DOHH2 (cell line): ENCODE data around the gene TMEM9B.

ENCODE experiments used
- H3F3A ChIP-seq: fragments of 200-600 bp; sonication (generic), shearing (Covaris generic); 2 replicates; pipeline ENCODE4 v1.6.0; 2016; ENCODE audit warnings: antibody characterized with exemption, mild to moderate bottlenecking; ENCODE audit not compliant: control insufficient read depth, insufficient read depth
- H3K27ac ChIP-seq: fragments of 200-600 bp; sonication (generic); 2 replicates; pipeline ENCODE4 v1.5.1; 2014; ENCODE audit warnings: low read depth, mild to moderate bottlenecking, low read length, moderate library complexity
- H3K27me3 ChIP-seq: fragments of 200-600 bp; sonication (generic); 2 replicates; pipeline ENCODE4 v1.6.1; 2014; ENCODE audit warnings: mild to moderate bottlenecking, low read length, mixed read lengths; ENCODE audit not compliant: control insufficient read depth
- H3K36me3 ChIP-seq: fragments of 200-600 bp; sonication (generic); 2 replicates; pipeline ENCODE4 v1.6.1; 2014; ENCODE audit warnings: mild to moderate bottlenecking, low read length, moderate library complexity, mixed read lengths; ENCODE audit not compliant: control insufficient read depth
- H3K4me1 ChIP-seq: fragments of 200-600 bp; sonication (generic); 2 replicates; pipeline ENCODE4 v1.6.1; 2014; ENCODE audit warnings: mild to moderate bottlenecking, low read length, mixed read lengths; ENCODE audit not compliant: control insufficient read depth
- H3K4me2 ChIP-seq: fragments of 200-600 bp; sonication (generic); 2 replicates; pipeline ENCODE4 v1.6.0; 2014; ENCODE audit warnings: mild to moderate bottlenecking, low read length, moderate library complexity
- H3K4me3 ChIP-seq: fragments of 200-600 bp; sonication (generic); 2 replicates; pipeline ENCODE4 v1.5.1; 2014; ENCODE audit warnings: mild to moderate bottlenecking, low read length, mixed read lengths
- H3K79me2 ChIP-seq: fragments of 200-600 bp; sonication (generic); 2 replicates; pipeline ENCODE4 v1.6.1; 2014; ENCODE audit warnings: mild to moderate bottlenecking, low read length, mixed read lengths; ENCODE audit not compliant: control insufficient read depth
- H3K9me2 ChIP-seq: fragments of 200-600 bp; sonication (generic); replicated peaks from 2 replicates; pipeline ENCODE4 v1.6.1; 2014; ENCODE audit warnings: mild to moderate bottlenecking, low read length, mixed read lengths; ENCODE audit not compliant: control insufficient read depth
- H3K9me3 ChIP-seq: fragments of 200-600 bp; sonication (generic); 2 replicates; pipeline ENCODE4 v1.6.1; 2014; ENCODE audit warnings: antibody characterized with exemption, low read length, mixed read lengths; ENCODE audit not compliant: control insufficient read depth, insufficient read depth
- H4K20me1 ChIP-seq: fragments of 200-600 bp; sonication (generic); 2 replicates; pipeline ENCODE4 v1.6.0; 2014; ENCODE audit warnings: low read depth, mild to moderate bottlenecking, antibody characterized with exemption, low read length, moderate library complexity; ENCODE audit not compliant: control insufficient read depth, insufficient read depth
- EZH2phosphoT487 ChIP-seq: fragments of 200-600 bp; sonication (generic); IDR thresholded peaks from 2 replicates; pipeline ENCODE4 v1.6.1; 2017; ENCODE audit warnings: borderline replicate concordance, mild to moderate bottlenecking, antibody characterized with exemption, low read length, moderate library complexity, mixed read lengths
- TF ChIP-seq, protein P1 (sequence below): fragments of 200-600 bp; sonication (generic); IDR thresholded peaks from one replicate; pipeline ENCODE4 v1.5.1; 2014; ENCODE audit warnings: antibody characterized with exemption, mild to moderate bottlenecking, low read depth, low read length; ENCODE audit not compliant: poor library complexity, severe bottlenecking

Gene TMEM9B

DNA sequence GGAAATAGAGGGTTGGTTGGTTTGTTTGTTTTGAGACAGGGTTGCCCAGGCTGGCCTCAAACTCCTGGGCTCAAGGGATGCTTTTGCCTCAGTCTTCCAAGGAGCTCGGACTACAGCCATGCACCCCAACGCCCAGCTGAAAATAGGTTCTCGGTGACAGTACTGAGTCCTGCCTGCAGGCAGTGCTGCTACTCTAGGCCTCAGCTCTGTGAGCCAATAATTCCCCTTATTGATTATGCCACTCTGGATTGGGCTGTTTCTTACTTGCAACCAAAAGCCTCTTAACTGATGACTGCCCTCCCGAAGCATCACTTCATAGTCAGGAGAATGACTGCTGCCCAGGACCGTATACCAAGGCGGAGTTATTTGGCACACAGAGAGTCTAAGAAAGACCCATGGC is 30.3 kb downstream of the TMEM9B start:
- TF ChIP-seq, protein P1, sequence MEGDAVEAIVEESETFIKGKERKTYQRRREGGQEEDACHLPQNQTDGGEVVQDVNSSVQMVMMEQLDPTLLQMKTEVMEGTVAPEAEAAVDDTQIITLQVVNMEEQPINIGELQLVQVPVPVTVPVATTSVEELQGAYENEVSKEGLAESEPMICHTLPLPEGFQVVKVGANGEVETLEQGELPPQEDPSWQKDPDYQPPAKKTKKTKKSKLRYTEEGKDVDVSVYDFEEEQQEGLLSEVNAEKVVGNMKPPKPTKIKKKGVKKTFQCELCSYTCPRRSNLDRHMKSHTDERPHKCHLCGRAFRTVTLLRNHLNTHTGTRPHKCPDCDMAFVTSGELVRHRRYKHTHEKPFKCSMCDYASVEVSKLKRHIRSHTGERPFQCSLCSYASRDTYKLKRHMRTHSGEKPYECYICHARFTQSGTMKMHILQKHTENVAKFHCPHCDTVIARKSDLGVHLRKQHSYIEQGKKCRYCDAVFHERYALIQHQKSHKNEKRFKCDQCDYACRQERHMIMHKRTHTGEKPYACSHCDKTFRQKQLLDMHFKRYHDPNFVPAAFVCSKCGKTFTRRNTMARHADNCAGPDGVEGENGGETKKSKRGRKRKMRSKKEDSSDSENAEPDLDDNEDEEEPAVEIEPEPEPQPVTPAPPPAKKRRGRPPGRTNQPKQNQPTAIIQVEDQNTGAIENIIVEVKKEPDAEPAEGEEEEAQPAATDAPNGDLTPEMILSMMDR, result no peak
- no peak for TF ChIP-seq EZH2phosphoT487
- Histone ChIP-seq H3K4me2 (no peak overlapping the region), H3F3A (no peaks in the 10 kb centered on the region), H3K9me2 (no peaks in the 10 kb centered on the region), H3K9me3 (no peaks in the 10 kb centered on the region), H3K4me3 (no peak overlapping the region), H4K20me1 (no peaks in the 10 kb centered on the region), H3K79me2 (no peaks in the 10 kb centered on the region), H3K27me3 (no peaks in the 10 kb centered on the region), H3K27ac (no peak overlapping the region), H3K4me1 (no peaks in the 10 kb centered on the region), H3K36me3 (no peaks in the 10 kb centered on the region)

DNA sequence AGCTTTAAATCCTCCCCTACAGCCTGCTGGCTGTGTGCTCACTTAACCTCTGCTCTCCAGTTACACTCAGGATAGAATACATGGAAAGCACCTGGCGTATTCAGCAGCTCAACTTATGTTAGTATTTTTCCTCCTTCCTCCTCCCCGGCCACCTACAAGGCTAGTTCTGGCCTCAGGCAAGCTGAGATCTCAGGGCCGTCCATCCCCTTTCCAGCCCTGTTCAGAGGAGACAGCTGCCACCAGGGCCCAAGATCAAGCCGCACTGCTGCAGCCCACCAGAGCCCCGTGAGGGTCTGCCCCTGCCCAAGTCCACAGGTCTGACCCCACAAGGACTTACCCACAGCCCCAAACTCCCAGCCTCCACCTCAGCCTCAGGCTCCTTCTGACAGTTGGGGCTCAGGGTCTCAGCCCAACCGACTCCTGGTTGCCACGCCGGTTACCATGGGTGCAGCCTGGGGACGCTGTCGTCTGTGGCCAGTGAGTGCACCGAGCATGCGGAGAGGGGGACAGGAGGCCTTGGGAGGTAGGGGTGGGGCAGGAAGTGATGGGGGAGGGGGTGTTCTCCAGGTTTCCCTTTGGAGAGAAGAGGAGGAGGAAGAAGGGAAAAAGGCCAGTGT is 31.6 kb downstream of the TMEM9B start, which contains the start of gene C11orf16:
Gene C11orf16, minus strand, starts transcription at position 384 of the 617 bp plus-strand sequence. CDS start 639 bp downstream, outside the sequence.
- Histone ChIP-seq H4K20me1 (no peaks in the 10 kb centered on the region), H3K9me2 (no peaks in the 10 kb centered on the region), H3K27me3 (no peaks in the 10 kb centered on the region), H3K4me2 (no peak within 1 kb of the TSS), H3K36me3 (no peaks in the 10 kb centered on the region), H3K79me2 (no peaks in the 10 kb centered on the region), H3K9me3 (no peaks in the 10 kb centered on the region), H3K4me3 (no peak within 1 kb of the TSS), H3F3A (no peaks in the 10 kb centered on the region), H3K27ac (no peak within 1 kb of the TSS), H3K4me1 (no peaks in the 10 kb centered on the region)
- no peak for TF ChIP-seq EZH2phosphoT487
- TF ChIP-seq, protein P1, result no peak

DNA sequence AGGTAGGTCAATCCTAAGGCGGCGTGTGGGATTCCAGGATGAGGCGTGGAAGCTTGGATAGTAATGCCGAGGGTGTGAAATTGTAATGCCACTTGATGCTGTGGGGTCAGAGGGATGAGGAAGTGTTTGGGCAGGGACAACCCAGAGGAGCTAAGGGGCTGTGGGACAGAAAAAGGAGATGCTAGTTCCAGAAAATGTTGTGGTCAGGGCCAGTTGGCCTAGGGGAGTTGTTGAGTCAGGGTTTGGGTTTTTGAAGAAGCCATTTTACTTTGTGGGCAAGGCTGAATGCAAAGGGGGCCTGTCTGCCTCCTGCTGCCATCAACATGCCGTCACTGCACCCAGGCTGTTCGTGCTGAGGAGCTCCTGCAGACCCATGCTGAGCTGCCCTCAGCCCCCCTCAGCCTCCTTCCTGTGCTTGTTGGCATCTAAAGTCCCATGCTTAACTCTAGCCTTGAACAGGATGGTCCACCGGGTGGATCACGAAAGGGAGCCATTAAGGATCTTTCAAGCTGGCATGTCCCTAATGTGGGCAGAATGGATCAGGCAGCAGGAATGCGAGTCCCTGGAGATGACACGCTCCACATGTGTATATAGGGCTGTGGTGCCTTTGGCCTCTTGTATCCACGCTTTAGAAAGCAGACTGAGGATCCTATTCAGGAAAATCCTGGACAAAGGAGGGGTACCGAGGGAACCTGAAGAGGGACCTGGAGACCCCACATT is 33.6 kb downstream of the TMEM9B start:
- Histone ChIP-seq H3K27ac (no peak overlapping the region), H4K20me1 (no peaks in the 10 kb centered on the region), H3K4me3 (no peak overlapping the region), H3K9me3 (no peaks in the 10 kb centered on the region), H3F3A (no peaks in the 10 kb centered on the region), H3K79me2 (no peaks in the 10 kb centered on the region), H3K4me1 (no peaks in the 10 kb centered on the region), H3K9me2 (no peaks in the 10 kb centered on the region), H3K36me3 (no peaks in the 10 kb centered on the region; the same call in 1 of the 2 replicates), H3K27me3 (no peaks in the 10 kb centered on the region), H3K4me2 (no peak overlapping the region)
- no peak for TF ChIP-seq EZH2phosphoT487
- TF ChIP-seq, protein P1, result no peak
